Mesenteric fat pad (tissue), 1 donor: ENCODE measurements around the gene FNDC4. TPM values are rescaled to one million over a fixed set of nuclear protein-coding genes. Genes with fewer than 3 reads are reported as not detected.
A peak's percentile ranks its signal among the peaks of the same experiment; 100 is the strongest.

Source experiments
- DNase-seq: peaks from one replicate; pipeline ENCODE4 v3.0.0-alpha.2; 2020; ENCODE audit warnings: low spot score
- total RNA-seq: library from RNA; stranded (reverse); fragmentation: NEBNext Ultra II Directional; extraction: Animal tissue kit (Norgen Biotek cat#: 25700); gene quantifications from one replicate; pipeline ENCODE4 v1.2.1, GENCODE V29; 2021
- donor health status: DM: yes; HTN: yes; CAD: no.

Gene FNDC4
- total RNA-seq, 1 donor from 2014 or later, result 136 TPM

DNA sequence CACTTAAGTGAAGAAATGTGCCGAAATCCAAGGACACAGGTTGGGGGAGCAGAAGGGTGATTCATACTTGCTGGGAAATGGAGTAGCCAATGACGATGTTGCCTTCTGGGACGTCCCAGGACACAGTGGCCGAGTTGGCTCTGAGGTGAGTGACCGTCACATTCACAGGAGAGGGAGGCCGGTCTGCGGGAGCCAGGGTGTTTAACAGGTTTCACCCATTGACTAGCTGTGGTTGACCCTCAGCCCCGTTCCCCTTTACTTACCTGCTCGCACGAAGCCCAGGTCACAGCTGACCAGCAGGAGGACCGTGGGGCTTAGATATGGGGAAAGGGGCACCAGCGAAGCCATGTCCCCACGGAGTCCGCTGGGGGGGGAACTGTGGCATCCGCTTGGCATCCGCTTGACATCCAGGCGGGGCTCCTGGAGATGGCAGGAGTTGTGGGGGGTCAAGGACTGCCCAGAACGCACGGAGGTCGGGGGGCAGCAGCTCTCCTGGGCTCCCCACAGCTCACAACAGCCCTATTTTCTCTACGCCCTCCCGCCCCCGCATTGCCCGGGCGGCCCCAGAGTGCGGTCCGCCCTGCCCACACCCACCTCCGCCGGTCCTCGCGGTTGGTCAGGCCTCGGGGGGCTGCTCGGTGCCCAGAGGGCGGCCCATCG lies 586 bp downstream of the FNDC4 start:
- peak; percentile 90 for DNase-seq

DNA sequence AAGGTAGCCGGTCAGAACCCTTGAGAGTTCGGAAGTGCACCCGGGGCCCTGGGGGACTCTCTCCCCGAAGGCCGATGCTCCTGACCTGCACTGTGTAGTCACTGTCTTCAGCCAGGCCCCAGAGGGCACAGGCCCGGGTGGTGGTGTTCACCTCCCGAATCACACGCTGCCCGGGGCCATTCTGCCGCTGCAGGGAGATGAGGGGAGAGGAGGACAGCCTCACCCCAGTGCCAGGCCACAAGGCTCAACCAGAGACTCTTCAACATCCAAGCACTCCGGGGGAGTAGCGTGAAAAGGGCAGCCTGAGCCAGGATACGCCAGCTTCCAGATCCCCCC lies 1.1 kb downstream of the FNDC4 start:
- no peak for DNase-seq

DNA sequence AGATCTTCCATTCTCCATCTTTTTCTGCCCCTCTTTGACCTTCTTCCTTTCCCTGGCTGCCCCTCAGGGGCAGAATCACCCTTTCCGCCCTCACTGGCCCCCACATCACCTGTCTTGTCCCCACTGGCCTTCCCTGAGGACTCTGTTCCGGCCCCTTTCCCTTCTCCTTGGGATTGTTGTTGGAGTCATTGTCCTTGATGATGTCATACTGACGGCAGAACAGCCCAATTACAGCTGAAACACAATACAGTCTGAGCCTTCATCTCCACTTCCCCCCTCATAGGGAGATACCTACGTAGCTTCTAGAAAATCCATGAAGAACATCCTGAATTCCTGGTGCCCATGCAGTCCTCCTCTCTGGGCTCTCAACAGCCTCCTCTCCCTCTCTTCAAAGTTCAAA lies 2.4 kb downstream of the FNDC4 start:
- no peak for DNase-seq

DNA sequence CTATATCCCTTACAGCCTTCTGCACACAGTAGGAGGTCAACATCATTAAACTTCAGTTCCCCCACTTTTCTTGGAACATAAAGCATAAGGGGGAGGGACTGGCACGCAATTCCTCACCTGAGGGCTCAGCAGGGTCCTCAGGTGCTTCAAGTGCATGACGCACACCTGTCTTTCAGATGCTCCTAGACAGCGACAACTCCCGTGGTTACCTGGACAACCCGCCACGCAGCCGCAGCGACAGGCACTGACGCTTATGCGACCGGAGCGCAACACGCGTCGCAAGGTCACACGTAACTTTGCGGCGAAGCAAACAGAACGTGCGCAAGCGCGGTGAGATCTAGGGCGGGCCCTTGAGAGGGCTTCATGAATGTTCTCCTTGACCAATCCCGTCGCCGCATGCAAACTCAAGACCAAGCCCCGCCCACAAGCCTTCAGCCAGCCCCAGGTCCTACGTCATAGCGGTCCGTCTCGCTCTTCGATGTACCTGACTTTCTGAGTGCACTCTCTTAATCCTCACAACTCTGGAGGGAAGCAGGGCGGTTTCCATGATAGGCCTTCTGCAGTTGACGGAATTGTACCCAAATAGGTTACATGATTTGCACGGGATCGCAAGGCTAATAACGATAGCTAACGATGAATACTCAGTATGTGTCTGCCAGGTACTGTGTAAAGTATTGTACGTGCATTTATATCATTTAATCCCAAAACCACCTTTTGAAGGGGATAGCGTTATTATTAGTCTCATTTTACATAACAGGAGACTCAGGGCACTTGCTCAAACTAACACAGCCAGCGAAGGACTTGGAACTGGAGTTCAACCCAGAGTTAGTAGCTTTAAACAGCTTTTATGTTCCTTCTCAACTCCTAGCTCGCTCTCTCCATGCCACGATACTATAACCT lies 5.3 kb downstream of the FNDC4 start, which contains the start of gene IFT172:
TSS of gene IFT172 (minus strand) at position 246 of the 900 bp plus-strand sequence. CDS start at position 156, 90 bp downstream.
- peak; percentile 98 for DNase-seq

DNA sequence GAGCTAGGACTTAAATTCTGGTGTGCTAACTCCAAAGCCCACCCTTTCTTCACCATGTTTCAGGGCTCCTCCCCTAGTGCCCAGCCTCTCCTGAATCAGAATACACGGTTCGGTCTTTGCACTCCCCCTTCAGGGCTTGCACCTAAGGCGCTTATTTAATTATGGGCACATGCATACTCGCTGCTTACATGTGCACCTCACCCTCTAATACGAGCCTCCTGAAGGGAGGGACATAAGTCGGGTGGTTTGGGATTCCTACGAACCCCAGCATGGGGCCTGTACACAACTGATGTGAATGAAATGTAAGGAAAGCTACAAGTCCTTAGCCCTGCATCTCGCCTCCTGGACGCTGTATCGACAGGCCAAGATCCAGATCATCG lies 5.9 kb downstream of the FNDC4 start:
- DNase-seq, result no peak

DNA sequence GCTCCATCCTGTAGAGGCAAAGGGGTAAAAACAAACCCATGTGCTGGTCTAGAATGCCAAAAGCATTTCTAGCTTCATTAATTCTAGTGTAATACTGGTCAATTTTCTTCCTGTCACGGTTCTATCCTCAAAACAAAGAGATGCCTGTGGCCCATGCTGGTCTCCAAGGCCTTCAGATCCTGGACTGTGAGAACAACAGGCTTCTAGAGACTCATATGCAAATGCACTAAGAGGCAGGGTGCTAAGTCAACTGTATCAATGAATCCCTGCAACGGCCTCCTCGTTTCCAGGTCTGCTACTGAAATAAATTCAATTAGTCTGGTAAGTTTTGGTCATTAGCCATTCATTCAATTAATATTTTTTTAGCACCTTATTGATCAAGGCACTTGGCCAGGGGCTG lies 9.5 kb downstream of the FNDC4 start:
- DNase-seq, result no peak

DNA sequence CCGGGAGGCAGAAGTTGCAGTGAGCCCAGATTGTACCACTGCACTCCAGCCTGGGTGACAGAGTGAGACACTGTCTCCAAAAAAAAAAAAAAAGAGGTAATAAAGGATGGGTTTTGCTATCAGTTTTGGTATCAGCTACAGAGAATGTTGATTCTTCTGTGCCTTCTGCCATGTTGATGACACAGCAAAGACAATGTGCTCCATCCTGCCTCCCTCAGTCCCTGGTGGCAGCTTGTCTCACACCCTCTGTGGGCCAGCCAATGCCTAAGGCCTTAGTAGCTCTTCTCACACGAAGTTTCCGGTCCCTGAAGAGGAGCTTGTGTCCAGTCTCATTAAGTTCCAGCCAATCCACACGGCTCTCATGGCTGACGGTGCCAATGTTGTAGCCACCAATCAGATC lies 23.0 kb downstream of the FNDC4 start:
- no peak for DNase-seq

DNA sequence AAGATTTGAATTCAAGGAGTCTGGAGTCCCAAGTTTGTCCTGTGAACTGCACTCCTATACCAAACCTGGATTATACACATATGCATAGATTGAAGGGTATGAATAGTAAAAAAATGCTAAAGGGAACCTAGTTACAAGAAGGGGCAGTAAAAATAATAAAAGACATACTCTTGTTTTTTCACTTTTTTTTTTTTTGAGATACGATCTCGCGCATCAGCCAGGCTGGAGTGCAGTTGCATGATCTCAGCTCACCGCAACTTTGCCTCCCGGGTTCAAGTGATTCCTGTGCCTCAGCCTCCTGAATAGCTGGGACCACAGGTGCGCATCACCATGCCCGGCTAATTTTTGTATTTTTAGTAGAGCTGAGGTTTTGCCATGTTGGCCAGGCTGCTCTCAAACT lies 30.6 kb downstream of the FNDC4 start:
- no peak for DNase-seq

DNA sequence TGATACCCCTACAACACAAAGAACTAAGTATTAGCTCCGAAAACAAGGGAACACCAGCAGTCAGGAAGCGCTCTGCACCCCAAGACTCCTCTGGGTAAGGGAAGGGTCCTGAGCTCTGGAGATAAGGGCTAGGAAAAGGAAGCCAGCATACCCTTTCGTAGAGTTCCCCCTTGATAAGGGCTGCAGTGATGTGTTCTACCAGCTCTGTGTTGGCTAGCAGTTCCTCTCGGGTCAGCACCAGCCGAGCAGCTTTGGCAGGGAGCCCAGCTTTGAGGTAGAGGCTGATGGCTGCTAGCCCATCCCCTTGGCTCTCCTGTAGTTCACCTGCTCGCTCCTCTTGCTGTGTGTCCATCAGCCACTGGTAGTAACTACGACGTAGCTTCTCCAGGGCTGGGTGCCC lies 33.9 kb downstream of the FNDC4 start:
- DNase-seq, result no peak

DNA sequence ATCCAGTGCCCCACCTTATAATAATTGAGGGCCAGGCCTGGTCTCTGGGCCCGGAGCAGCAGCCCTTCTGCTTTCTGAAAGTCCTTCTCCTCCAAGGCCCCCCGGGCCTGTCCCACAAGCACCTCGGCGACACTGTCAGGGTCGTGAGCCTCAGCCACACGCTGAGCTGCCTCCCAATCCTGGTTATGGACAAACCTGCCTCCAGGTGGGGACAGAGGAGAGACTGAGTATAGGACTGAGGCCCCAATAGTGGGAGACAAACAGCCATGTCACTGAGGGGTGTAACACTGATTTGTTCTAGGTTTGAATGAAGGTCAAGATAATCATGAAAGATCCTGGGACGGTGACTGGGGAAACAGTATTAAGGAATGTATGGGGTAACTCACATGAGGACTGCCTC lies 41.0 kb downstream of the FNDC4 start:
- no peak for DNase-seq

DNA sequence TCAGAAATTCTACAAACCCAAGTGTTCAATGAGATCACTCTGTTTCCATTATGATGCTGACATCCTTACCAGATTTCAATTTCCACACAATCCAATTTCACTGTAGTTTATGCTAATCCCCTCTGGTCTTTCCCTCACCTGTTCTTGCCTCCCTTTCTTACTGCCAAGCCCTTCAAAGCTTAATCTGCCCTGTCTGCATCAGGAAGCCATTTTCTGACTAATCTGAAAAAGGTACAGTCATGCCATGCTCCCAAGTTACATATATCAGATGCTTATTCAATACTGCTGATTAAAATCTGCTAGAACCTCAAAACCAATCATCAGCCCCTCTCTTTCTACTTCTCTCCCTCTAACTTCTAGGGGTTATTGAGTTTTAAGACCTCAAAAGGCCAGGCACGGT lies 43.9 kb downstream of the FNDC4 start:
- no peak for DNase-seq

DNA sequence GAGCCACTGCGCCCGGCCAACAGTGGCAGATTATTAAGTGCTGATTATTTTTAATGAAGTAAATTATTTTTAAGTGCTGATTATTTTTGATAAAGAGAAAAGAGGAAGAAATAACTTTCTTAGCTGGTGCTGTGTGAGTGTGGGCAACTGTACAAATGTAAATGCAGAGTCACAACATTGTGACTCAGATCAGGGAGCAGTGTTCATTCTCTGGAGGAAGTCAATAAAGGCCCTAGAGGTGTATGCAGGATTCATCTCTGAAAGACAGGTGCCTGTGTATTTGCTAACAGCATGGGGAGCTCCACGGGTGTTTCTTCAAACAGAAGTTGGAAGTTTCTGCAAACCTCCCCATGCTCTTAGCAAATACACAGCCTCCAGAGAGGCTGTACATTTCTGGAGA lies 46.6 kb downstream of the FNDC4 start:
- no peak for DNase-seq

DNA sequence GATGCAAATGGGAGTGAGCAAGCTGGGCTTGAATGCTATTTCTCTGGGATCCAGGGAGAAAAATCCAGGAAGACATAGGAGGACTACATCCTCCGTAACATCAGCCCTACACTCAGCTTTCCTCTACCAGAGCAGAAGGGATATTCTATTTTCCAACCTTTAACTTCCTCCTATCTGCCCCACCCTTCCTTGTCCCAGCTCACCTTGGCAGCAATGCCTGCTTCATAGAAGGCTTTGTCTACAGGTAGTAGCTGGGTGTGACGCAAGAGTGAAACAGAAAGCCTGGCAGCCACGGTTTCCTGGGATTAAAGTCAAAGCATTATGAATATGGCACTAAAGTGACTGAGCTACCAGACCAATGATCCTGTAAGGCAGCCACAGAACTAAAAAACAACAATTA lies 48.9 kb downstream of the FNDC4 start:
- DNase-seq, result no peak

DNA sequence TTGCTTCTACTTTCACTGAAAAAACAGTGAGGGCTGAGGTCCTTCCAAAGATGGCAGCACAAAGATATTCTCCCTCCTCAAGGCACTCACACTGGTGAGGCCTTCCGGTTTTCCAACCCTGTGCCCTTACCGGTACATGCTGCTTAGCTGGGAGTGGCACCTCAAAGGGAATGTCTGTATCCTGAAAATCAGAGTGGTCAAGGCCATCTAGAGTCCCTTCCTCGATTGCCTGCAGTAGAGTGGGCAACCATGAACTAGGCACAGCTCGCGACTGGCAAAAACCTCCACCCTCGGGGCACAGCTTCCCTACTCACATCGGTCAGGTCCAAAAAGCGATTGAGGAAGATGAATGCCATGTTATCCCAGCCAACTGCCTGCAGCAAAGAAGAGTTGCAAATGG lies 49.4 kb downstream of the FNDC4 start:
- no peak for DNase-seq

DNA sequence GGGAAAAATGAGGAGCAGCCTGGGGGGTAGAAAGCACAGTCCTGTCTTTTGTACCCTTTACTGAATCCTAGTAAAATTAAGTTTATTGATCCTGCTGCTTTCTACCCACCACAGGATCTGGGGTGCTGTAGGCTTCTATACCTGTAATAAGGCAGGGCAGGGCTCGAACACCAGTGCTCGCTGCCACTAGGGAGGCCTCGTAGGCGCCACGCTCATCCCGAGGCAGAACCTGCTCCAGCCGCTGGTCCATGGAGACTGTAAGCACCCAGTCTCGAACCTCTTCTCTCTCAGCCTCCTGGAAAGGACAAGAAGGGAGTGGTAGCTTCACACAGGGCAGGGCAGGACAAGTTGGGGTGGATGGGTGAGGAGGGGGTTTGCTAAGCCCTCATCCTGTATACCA lies 49.8 kb downstream of the FNDC4 start:
- DNase-seq, result no peak

DNA sequence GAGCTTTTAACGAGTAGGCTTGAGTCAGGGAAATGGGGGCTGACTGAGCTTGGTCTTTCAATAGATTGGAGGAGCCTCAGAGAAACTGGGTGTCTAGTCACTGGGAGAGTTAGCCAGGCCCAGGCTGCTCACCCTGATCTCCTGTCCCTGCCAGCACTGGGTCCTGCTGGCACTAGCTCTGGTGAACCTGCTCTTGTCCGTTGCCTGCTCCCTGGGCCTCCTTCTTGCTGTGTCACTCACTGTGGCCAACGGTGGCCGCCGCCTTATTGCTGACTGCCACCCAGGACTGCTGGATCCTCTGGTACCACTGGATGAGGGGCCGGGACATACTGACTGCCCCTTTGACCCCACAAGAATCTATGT lies 52.1 kb downstream of the FNDC4 start:
- DNase-seq, result no peak

DNA sequence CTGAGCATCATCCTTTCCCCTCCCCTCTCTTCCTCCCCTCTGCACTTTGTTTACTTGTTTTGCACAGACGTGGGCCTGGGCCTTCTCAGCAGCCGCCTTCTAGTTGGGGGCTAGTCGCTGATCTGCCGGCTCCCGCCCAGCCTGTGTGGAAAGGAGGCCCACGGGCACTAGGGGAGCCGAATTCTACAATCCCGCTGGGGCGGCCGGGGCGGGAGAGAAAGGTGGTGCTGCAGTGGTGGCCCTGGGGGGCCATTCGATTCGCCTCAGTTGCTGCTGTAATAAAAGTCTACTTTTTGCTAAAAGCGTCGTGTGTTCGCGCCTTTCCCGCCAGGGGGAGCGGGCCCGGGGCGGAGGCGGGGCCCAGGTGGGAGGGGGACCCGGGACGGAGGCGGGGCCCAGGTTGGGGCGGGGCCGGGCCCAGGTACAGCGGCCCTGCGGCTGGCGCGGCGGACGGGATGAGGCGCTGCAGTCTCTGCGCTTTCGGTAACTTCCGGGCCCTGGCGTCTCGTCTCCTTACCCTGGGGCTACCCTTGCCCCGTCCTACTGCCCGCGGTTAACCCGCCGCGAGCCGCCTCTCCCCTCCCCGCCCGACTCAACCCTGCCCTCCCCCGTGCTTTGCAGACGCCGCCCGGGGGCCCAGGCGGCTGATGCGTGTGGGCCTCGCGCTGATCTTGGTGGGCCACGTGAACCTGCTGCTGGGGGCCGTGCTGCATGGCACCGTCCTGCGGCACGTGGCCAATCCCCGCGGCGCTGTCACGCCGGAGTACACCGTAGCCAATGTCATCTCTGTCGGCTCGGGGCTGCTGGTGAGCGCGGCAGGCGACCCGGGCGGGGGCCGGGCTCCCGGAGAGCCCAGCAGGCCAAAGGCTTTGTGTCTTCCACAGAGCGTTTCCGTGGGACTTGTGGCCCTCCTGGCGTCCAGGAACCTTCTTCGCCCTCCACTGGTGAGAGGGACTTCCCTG lies 52.8 kb downstream of the FNDC4 start, which contains the start of gene KRTCAP3:
TSS of gene KRTCAP3 (plus strand) at position 424 of the 962 bp plus-strand sequence. CDS start at position 456, 32 bp downstream.
- no peak for DNase-seq
